ENCODE results near the gene PSG5.
"Not testable (repeated sequence)": the region's sequence is repeated elsewhere in the genome, so short reads cannot be mapped to it uniquely, and the experiment has no call there.

DNA sequence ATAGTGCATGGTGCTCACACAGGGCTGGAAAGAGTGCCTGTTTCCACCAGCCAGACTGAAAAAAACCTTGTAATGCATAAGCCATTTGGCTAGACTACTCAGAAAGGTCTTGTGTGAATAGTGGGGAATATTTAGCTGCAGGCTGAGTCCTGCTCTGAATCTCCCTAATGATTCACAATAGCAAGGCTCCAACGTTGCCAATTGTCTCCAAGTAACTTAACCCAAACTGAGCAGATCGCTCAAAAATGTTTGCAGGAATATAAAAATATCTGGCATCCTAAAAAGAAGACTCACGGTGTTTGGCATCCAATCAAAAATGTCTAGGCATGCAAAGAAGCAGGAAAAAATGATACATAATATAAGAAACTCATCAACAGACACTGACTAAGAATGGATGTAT lies 59.0 kb downstream of the PSG5 start:
- TF ChIP-seq ZNF223 (tag by site-specific recombination; IDR thresholded peaks at IDR 0.05); YY1 (tag by site-specific recombination; IDR thresholded peaks at IDR 0.05); ZNF530 (tag by site-specific recombination; IDR thresholded peaks at IDR 0.05; ENCODE audit: low read depth); ZNF121 (tag by site-specific recombination; IDR thresholded peaks at IDR 0.05); OSR2 (tag by site-specific recombination; IDR thresholded peaks at IDR 0.05); ZFP69B (tag by site-specific recombination; IDR thresholded peaks at IDR 0.05); ZNF747 (tag by site-specific recombination; IDR thresholded peaks at IDR 0.05); ZNF473 (tag by site-specific recombination; IDR thresholded peaks at IDR 0.05); ZBTB1 (tag by site-specific recombination; IDR thresholded peaks at IDR 0.05); ZNF23 (tag by site-specific recombination; IDR thresholded peaks at IDR 0.05; ENCODE audit: borderline replicate concordance); ZNF324 (tag by site-specific recombination; IDR thresholded peaks at IDR 0.05); ZNF664 (tag by site-specific recombination; IDR thresholded peaks at IDR 0.05): not testable (repeated sequence)
- TF ChIP-seq, protein P1, sequence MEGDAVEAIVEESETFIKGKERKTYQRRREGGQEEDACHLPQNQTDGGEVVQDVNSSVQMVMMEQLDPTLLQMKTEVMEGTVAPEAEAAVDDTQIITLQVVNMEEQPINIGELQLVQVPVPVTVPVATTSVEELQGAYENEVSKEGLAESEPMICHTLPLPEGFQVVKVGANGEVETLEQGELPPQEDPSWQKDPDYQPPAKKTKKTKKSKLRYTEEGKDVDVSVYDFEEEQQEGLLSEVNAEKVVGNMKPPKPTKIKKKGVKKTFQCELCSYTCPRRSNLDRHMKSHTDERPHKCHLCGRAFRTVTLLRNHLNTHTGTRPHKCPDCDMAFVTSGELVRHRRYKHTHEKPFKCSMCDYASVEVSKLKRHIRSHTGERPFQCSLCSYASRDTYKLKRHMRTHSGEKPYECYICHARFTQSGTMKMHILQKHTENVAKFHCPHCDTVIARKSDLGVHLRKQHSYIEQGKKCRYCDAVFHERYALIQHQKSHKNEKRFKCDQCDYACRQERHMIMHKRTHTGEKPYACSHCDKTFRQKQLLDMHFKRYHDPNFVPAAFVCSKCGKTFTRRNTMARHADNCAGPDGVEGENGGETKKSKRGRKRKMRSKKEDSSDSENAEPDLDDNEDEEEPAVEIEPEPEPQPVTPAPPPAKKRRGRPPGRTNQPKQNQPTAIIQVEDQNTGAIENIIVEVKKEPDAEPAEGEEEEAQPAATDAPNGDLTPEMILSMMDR (tag by site-specific recombination; IDR thresholded peaks at IDR 0.05) = not testable (repeated sequence)
